GM23338 (cell line): ENCODE data around the gene MDM2. TPM values are rescaled to one million over a fixed set of nuclear protein-coding genes. Genes with fewer than 3 reads are reported as not detected.

Experiments used
- ATAC-seq: fragments of 200-7000 bp; cut with Tn5 transposase; 3 replicates; pipeline ENCODE4 v1.9.1; 2020
- DNase-seq: peaks from one replicate; pipeline ENCODE4 v3.0.0-alpha.2; 2015; ENCODE audit warnings: low spot score
- H2AFZ ChIP-seq: fragments of 200-600 bp; sonication (generic); 2 replicates; pipeline ENCODE4 v1.8.0; 2016; ENCODE audit warnings: antibody characterized with exemption, mild to moderate bottlenecking, moderate library complexity
- H3F3A ChIP-seq: fragments of 200-600 bp; sonication (generic); replicated peaks from 2 replicates; pipeline ENCODE4 v1.8.0; 2017; ENCODE audit warnings: antibody characterized with exemption, mixed run types, low read depth
- H3K27ac ChIP-seq: fragments of 200-600 bp; sonication (generic); 2 replicates; pipeline ENCODE4 v1.6.1; 2016; ENCODE audit warnings: low read depth
- H3K27me3 ChIP-seq: fragments of 200-600 bp; sonication (generic); 2 replicates; pipeline ENCODE4 v1.8.0; 2016; ENCODE audit warnings: mild to moderate bottlenecking, mixed run types, moderate library complexity; ENCODE audit not compliant: insufficient read depth
- H3K36me3 ChIP-seq: fragments of 200-600 bp; sonication (generic); 2 replicates; pipeline ENCODE4 v1.8.0; 2016; ENCODE audit warnings: mild to moderate bottlenecking; ENCODE audit not compliant: insufficient read depth
- H3K4me1 ChIP-seq: fragments of 200-600 bp; sonication (generic); 2 replicates; pipeline ENCODE4 v1.8.0; 2016; ENCODE audit warnings: mild to moderate bottlenecking, moderate library complexity; ENCODE audit not compliant: insufficient read depth
- H3K4me2 ChIP-seq: fragments of 200-600 bp; sonication (generic); 2 replicates; pipeline ENCODE4 v1.7.1; 2017; ENCODE audit warnings: mixed run types
- H3K4me3 ChIP-seq: fragments of 200-600 bp; sonication (generic); 2 replicates; pipeline ENCODE4 v1.6.1; 2016; ENCODE audit warnings: mixed run types
- H3K79me2 ChIP-seq: fragments of 200-600 bp; sonication (generic); replicated peaks from 2 replicates; pipeline ENCODE4 v1.8.0; 2017; ENCODE audit warnings: mild to moderate bottlenecking; ENCODE audit not compliant: insufficient read depth
- H3K9me2 ChIP-seq: fragments of 200-600 bp; sonication (generic); 2 replicates; pipeline ENCODE4 v1.8.0; 2017; ENCODE audit not compliant: insufficient read depth
- H4K20me1 ChIP-seq: fragments of 200-600 bp; sonication (generic); replicated peaks from 2 replicates; pipeline ENCODE4 v1.8.0; 2017; ENCODE audit warnings: mild to moderate bottlenecking; ENCODE audit not compliant: insufficient read depth
- H3K27ac Mint-ChIP-seq: 2 replicates; pipeline ENCODE4 v1.8.0; 2020; ENCODE audit warnings: inconsistent platforms, mild to moderate bottlenecking, moderate library complexity, mixed read lengths
- H3K27me3 Mint-ChIP-seq: 3 replicates; pipeline ENCODE4 v1.8.0; 2022; ENCODE audit warnings: low read depth, mild to moderate bottlenecking, moderate library complexity, mixed read lengths, inconsistent platforms; ENCODE audit not compliant: insufficient read depth, poor library complexity
- H3K36me3 Mint-ChIP-seq: 3 replicates; pipeline ENCODE4 v1.8.0; 2021; ENCODE audit warnings: low read depth, mild to moderate bottlenecking, inconsistent platforms, moderate library complexity, mixed read lengths
- H3K4me1 Mint-ChIP-seq: 3 replicates; pipeline ENCODE4 v1.8.0; 2020; ENCODE audit warnings: mild to moderate bottlenecking, inconsistent platforms, mixed read lengths
- H3K4me3 Mint-ChIP-seq: 3 replicates; pipeline ENCODE4 v1.8.0; 2021; ENCODE audit warnings: moderate library complexity, mild to moderate bottlenecking, inconsistent platforms, mixed read lengths
- H3K9me3 Mint-ChIP-seq: 3 replicates; pipeline ENCODE4 v1.8.0; 2020; ENCODE audit warnings: moderate library complexity, mild to moderate bottlenecking, inconsistent platforms, mixed read lengths
- CREB1 ChIP-seq: fragments of 250-450 bp; sonication (Bioruptor Pico); IDR thresholded peaks from 2 replicates; pipeline ENCODE4 v1.5.0; 2020; ENCODE audit warnings: low read depth, mild to moderate bottlenecking, moderate library complexity
- EZH2 ChIP-seq: fragments of 200-600 bp; sonication (generic); IDR thresholded peaks from one replicate; pipeline ENCODE4 v1.8.0; 2017; ENCODE audit warnings: antibody characterized with exemption, mild to moderate bottlenecking, low read depth; ENCODE audit not compliant: unreplicated experiment
- JUNB ChIP-seq: IDR thresholded peaks from one replicate; pipeline ENCODE4 v1.6.1; 2016; ENCODE audit warnings: antibody characterized with exemption; ENCODE audit not compliant: unreplicated experiment
- ZNF114 ChIP-seq: fragments of 250-450 bp; sonication (Bioruptor Pico); IDR thresholded peaks from 2 replicates; pipeline ENCODE4 v1.5.0; 2020; ENCODE audit warnings: mild to moderate bottlenecking, moderate library complexity
- ZNF331 ChIP-seq: fragments of 250-450 bp; sonication (Bioruptor Pico); IDR thresholded peaks from 2 replicates; pipeline ENCODE4 v1.5.0; 2020; ENCODE audit warnings: low read depth, mild to moderate bottlenecking, moderate library complexity
- ZNF462 ChIP-seq: fragments of 250-450 bp; sonication (Bioruptor Pico); IDR thresholded peaks from 2 replicates; pipeline ENCODE4 v1.5.0; 2020; ENCODE audit warnings: mild to moderate bottlenecking, moderate library complexity
- polyA plus RNA-seq: library from polyadenylated mRNA; unstranded; fragments of >200 nt; fragmentation: Nextera tagmentation; extraction: Ambion mirVana; gene quantifications from 2 replicates; pipeline ENCODE4 v1.2.1, GENCODE V29; 2016
- total RNA-seq: library from RNA; depleted of rRNA; stranded (reverse); fragments of >200 nt; shearing (Covaris generic); gene quantifications from 2 replicates; pipeline ENCODE4 v1.2.3, GENCODE V29; 2014
- TF ChIP-seq, protein P1 (sequence below), 2 experiments: fragments of 200-600 bp in 1 of 2; sonication (generic) in 1 of 2; conservative IDR thresholded peaks; 2 replicates each; pipeline versions ENCODE4 v1.5.1 to v1.6.1; 2016 to 2017; ENCODE audit warnings: antibody characterized with exemption in 2 of 2, low read depth in 2 of 2, mild to moderate bottlenecking in 2 of 2, moderate library complexity in 1 of 2
- TF ChIP-seq, protein P2 (sequence below): IDR thresholded peaks from 2 replicates; pipeline ENCODE4 v1.6.1; 2016; ENCODE audit warnings: antibody characterized with exemption

The MDM2 gene
- total and polyA plus RNA-seq, 2 experiments from 2014 or later = 105 to 136 TPM

GRCh38 chr12:68805592-68806120 lies 2.3 kb upstream of the MDM2 start:
- H3K4me3 Mint-ChIP-seq = no peak overlapping the region; the same call in 2 of the 3 replicates
- no peak for TF ChIP-seq CREB1 (CRISPR knock-in tag)
- TF ChIP-seq ZNF462 = no peak
- TF ChIP-seq, protein P1, sequence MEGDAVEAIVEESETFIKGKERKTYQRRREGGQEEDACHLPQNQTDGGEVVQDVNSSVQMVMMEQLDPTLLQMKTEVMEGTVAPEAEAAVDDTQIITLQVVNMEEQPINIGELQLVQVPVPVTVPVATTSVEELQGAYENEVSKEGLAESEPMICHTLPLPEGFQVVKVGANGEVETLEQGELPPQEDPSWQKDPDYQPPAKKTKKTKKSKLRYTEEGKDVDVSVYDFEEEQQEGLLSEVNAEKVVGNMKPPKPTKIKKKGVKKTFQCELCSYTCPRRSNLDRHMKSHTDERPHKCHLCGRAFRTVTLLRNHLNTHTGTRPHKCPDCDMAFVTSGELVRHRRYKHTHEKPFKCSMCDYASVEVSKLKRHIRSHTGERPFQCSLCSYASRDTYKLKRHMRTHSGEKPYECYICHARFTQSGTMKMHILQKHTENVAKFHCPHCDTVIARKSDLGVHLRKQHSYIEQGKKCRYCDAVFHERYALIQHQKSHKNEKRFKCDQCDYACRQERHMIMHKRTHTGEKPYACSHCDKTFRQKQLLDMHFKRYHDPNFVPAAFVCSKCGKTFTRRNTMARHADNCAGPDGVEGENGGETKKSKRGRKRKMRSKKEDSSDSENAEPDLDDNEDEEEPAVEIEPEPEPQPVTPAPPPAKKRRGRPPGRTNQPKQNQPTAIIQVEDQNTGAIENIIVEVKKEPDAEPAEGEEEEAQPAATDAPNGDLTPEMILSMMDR (conservative IDR thresholded peaks at IDR 0.05; ENCODE audit: low read depth in 2 of 2) = no peak
- no peak for TF ChIP-seq JUNB
- TF ChIP-seq ZNF331 = no peak
- no peak for TF ChIP-seq ZNF114 (CRISPR knock-in tag)
- TF ChIP-seq, protein P2, sequence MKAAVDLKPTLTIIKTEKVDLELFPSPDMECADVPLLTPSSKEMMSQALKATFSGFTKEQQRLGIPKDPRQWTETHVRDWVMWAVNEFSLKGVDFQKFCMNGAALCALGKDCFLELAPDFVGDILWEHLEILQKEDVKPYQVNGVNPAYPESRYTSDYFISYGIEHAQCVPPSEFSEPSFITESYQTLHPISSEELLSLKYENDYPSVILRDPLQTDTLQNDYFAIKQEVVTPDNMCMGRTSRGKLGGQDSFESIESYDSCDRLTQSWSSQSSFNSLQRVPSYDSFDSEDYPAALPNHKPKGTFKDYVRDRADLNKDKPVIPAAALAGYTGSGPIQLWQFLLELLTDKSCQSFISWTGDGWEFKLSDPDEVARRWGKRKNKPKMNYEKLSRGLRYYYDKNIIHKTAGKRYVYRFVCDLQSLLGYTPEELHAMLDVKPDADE = no peak
- no peak for TF ChIP-seq EZH2

More at GRCh38 chr12:68805592-68806120, 2.3 kb upstream of the MDM2 start:
- Mint-ChIP-seq H3K27ac (no peak overlapping the region; the same call in 1 of the 2 replicates), H3K27me3 (peaks cover 16% of the 10 kb centered on the region), H3K36me3 (peaks cover 19% of the 10 kb centered on the region), H3K4me1 (peaks cover 26% of the 10 kb centered on the region), H3K9me3 (no peaks in the 10 kb centered on the region)
- H3K36me3 ChIP-seq = peaks cover 8% of the 10 kb centered on the region
- H2AFZ ChIP-seq = no peak overlapping the region
- ATAC-seq (no peak), DNase-seq (no peak)
- H3K27ac ChIP-seq = no peak overlapping the region
- peaks cover 19% of the 10 kb centered on the region for H3K79me2 ChIP-seq
- no peaks in the 10 kb centered on the region for H4K20me1 ChIP-seq
- H3K4me1 ChIP-seq = peaks cover 29% of the 10 kb centered on the region
- H3K27me3 ChIP-seq = no peaks in the 10 kb centered on the region
- H3K4me2 ChIP-seq = peak overlapping the region; percentile 53
- H3K9me2 ChIP-seq = no peaks in the 10 kb centered on the region
- peaks cover 18% of the 10 kb centered on the region; the same call in 1 of the 2 replicates for H3F3A ChIP-seq
- H3K4me3 ChIP-seq = no peak overlapping the region; the same call in 1 of the 2 replicates
